ENCODE results near the gene PCA3.

Gene PCA3

GRCh38 chr9:76764138-76764537 lies at the start of gene PCA3:
Gene PCA3 (plus strand): TSS chr9:76764438.
- no peak within 1 kb of the TSS for H3K4me3 ChIP-seq (replicated peaks; ENCODE audit: low read depth, low read length)
- no peak for DNase-seq (ENCODE audit: extremely low read depth, low read depth)
- no peak for TF ChIP-seq CTCF (IDR thresholded peaks at IDR 0.05; ENCODE audit: low read depth, low read length, missing control alignments)

- no peak for TF ChIP-seq CTCF (IDR thresholded peaks at IDR 0.05; ENCODE audit: low read depth, low read length, missing control alignments)
- no peak overlapping the region for H3K4me3 ChIP-seq (replicated peaks; ENCODE audit: low read depth, low read length)
- no peak for DNase-seq (ENCODE audit: extremely low read depth, low read depth)
Observed at GRCh38 chr9:76716085-76716672, 48.1 kb upstream of the PCA3 start.

- no peak overlapping the region for H3K4me3 ChIP-seq (replicated peaks; ENCODE audit: low read depth, low read length)
- no peak for DNase-seq (ENCODE audit: extremely low read depth, low read depth)
- TF ChIP-seq CTCF (IDR thresholded peaks at IDR 0.05; ENCODE audit: low read depth, low read length, missing control alignments) = no peak
Observed at GRCh38 chr9:76717176-76717575, 47.1 kb upstream of the PCA3 start.

GRCh38 chr9:76717613-76718012 lies 46.6 kb upstream of the PCA3 start:
- no peak for DNase-seq (ENCODE audit: extremely low read depth, low read depth)
- no peak for TF ChIP-seq CTCF (IDR thresholded peaks at IDR 0.05; ENCODE audit: low read depth, low read length, missing control alignments)
- no peak overlapping the region for H3K4me3 ChIP-seq (replicated peaks; ENCODE audit: low read depth, low read length)

GRCh38 chr9:76718166-76718565 lies 46.1 kb upstream of the PCA3 start:
- no peak overlapping the region for H3K4me3 ChIP-seq (replicated peaks; ENCODE audit: low read depth, low read length)
- peak; percentile 8 for TF ChIP-seq CTCF (IDR thresholded peaks at IDR 0.05; ENCODE audit: low read depth, low read length, missing control alignments)
- no peak for DNase-seq (ENCODE audit: extremely low read depth, low read depth)

- H3K4me3 ChIP-seq (replicated peaks; ENCODE audit: low read depth, low read length) = no peak overlapping the region
- DNase-seq (ENCODE audit: extremely low read depth, low read depth) = no peak
- TF ChIP-seq CTCF (IDR thresholded peaks at IDR 0.05; ENCODE audit: low read depth, low read length, missing control alignments) = no peak
Observed at GRCh38 chr9:76720245-76720644, 44.0 kb upstream of the PCA3 start.

- H3K4me3 ChIP-seq (replicated peaks; ENCODE audit: low read depth, low read length) = no peak overlapping the region
- TF ChIP-seq CTCF (IDR thresholded peaks at IDR 0.05; ENCODE audit: low read depth, low read length, missing control alignments) = no peak
- no peak for DNase-seq (ENCODE audit: extremely low read depth, low read depth)
Observed at GRCh38 chr9:76725011-76725546, 39.2 kb upstream of the PCA3 start.

Data from HFF-Myc (cell line).